ENCODE measurements around the gene INHBE. TPM values are rescaled to one million over a fixed set of nuclear protein-coding genes. Genes with fewer than 3 reads are reported as not detected.
"Not testable (repeated sequence)": the region's sequence is repeated elsewhere in the genome, so short reads cannot be mapped to it uniquely, and the experiment has no call there.

INHBE gene
- total RNA-seq, 1 donor from 2014 or later = 1.0 TPM

DNA sequence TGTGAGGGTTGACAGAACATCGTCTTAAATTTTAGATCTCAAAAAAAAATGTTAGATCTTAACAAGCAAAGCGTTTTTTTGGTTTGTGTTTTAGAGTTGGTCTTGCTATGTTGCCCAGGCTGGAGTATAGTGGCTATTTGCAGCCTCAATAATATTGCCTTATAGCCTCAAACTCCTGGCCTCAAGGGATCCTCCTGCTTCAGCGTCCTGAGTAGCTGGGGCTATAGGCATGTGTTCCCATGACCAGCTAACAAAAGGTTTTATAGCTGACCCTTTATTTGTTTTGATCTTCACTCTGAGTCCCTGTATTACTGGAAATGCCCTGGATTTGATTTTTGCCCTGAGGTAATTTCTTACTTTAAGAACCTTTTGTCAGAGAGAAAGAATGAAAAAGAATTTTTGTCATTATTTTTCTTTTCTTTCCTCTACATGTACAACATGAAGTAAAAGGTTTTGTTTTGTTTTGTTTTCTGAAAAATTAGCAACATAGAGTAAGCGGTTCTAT, 15.3 kb upstream of the INHBE start:
- Histone ChIP-seq H3K9me3 (ENCODE audit: control insufficient read depth in 3 of 3, low read length in 3 of 3) (no peaks in the 10 kb centered on the region), H3K27ac (ENCODE audit: low read depth, low read length) (no peak overlapping the region), H3K36me3 (ENCODE audit: control insufficient read depth in 3 of 3, insufficient read depth in 3 of 3, low read length in 3 of 3) (no peaks in the 10 kb centered on the region), H3K9ac (ENCODE audit: low read depth in 1 of 3, low read length in 3 of 3) (no peak overlapping the region), H3K4me3 (ENCODE audit: low read length in 3 of 3) (no peak overlapping the region), H3K4me1 (ENCODE audit: control insufficient read depth in 3 of 3, insufficient read depth in 3 of 3, low read length in 3 of 3) (no peaks in the 10 kb centered on the region), H3K27me3 (ENCODE audit: control insufficient read depth in 3 of 3, insufficient read depth in 3 of 3, low read length in 3 of 3) (no peaks in the 10 kb centered on the region)

DNA sequence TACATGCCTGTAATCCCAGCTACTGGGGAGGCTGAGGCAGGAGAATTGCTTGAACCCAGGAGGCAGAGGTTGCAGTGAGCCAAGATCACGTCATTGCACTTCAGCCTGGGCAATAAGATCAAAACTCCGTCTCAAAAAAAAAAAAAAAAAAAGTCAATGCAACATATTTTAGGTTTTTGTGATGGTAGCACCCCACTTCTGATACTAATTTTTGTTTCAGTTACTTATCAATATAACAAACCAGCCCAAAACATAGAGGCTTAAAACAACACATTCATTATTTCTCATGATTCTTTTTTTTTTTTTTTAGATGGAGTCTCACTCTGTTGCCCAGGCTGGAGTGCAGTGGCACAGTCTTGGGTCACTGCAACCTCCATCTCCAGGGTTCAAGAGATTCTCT, 13.7 kb upstream of the INHBE start:
- H3K9ac ChIP-seq (ENCODE audit: low read depth in 1 of 3, low read length in 3 of 3); H3K27me3 ChIP-seq (ENCODE audit: control insufficient read depth in 3 of 3, insufficient read depth in 3 of 3, low read length in 3 of 3); H3K4me1 ChIP-seq (ENCODE audit: control insufficient read depth in 3 of 3, insufficient read depth in 3 of 3, low read length in 3 of 3): not testable (repeated sequence)

DNA sequence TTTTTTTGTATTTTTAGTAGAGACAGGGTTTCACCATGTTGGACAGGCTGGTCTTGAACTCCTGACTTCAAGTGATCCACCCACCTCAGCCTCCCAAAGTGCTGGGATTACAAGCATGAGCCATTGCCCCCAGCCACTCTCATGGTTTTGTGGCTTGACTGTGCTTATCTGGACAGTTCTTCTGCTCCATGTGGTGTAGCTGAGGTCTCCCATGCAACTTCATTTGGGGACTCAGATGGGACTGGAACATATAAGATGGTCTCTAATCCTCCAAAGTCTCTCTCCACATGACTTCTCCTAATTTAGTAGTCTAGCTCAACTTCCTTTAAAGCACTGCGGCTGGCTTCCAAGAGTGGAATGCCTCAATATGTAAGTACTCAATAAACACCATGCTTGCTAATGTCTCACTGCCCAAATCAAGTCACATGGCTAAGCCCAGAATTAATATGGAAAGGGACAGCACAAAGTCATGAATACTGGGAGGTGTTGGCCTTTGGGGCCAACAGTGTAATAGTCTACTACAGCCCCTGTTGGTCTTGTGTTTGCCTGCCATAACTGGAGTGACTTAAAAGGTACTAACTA, 13.2 kb upstream of the INHBE start:
- Histone ChIP-seq H3K4me1 (ENCODE audit: control insufficient read depth in 3 of 3, insufficient read depth in 3 of 3, low read length in 3 of 3) (no peaks in the 10 kb centered on the region), H3K9ac (ENCODE audit: low read depth in 1 of 3, low read length in 3 of 3) (no peak overlapping the region), H3K4me3 (ENCODE audit: low read length in 3 of 3) (no peak overlapping the region), H3K27me3 (ENCODE audit: control insufficient read depth in 3 of 3, insufficient read depth in 3 of 3, low read length in 3 of 3) (no peaks in the 10 kb centered on the region), H3K36me3 (ENCODE audit: control insufficient read depth in 3 of 3, insufficient read depth in 3 of 3, low read length in 3 of 3) (no peaks in the 10 kb centered on the region), H3K27ac (ENCODE audit: low read depth, low read length) (no peak overlapping the region), H3K9me3 (ENCODE audit: control insufficient read depth in 3 of 3, low read length in 3 of 3) (no peaks in the 10 kb centered on the region)

More for the DNA sequence above, 13.7 kb upstream of the INHBE start:
- H3K36me3 ChIP-seq (ENCODE audit: control insufficient read depth in 3 of 3, insufficient read depth in 3 of 3, low read length in 3 of 3); H3K4me3 ChIP-seq (ENCODE audit: low read length in 3 of 3); H3K27ac ChIP-seq (ENCODE audit: low read depth, low read length); H3K9me3 ChIP-seq (ENCODE audit: control insufficient read depth in 3 of 3, low read length in 3 of 3): not testable (repeated sequence)

DNA sequence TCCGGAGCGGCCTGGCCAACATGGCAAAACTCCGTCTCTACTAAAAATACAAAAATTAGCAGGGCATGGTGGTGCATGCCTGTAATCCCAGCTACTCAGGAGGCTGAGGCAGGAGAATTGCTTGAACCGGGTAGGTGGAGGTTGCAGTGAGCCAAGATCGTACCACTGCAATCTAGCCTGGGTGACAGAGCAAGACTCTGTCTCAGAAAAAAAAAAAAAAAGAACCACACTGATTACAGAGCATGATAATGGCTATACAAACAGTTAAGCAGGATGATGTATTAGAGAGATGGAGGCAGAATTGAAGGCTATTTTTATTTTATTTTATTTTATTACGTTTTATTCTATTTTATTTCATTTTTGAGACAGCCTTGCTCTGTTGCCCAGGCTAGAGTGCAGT, 10.8 kb upstream of the INHBE start:
- H3K9ac ChIP-seq (ENCODE audit: low read depth in 1 of 3, low read length in 3 of 3); H3K9me3 ChIP-seq (ENCODE audit: control insufficient read depth in 3 of 3, low read length in 3 of 3); H3K36me3 ChIP-seq (ENCODE audit: control insufficient read depth in 3 of 3, insufficient read depth in 3 of 3, low read length in 3 of 3); H3K27ac ChIP-seq (ENCODE audit: low read depth, low read length); H3K27me3 ChIP-seq (ENCODE audit: control insufficient read depth in 3 of 3, insufficient read depth in 3 of 3, low read length in 3 of 3); H3K4me3 ChIP-seq (ENCODE audit: low read length in 3 of 3); H3K4me1 ChIP-seq (ENCODE audit: control insufficient read depth in 3 of 3, insufficient read depth in 3 of 3, low read length in 3 of 3): not testable (repeated sequence)

DNA sequence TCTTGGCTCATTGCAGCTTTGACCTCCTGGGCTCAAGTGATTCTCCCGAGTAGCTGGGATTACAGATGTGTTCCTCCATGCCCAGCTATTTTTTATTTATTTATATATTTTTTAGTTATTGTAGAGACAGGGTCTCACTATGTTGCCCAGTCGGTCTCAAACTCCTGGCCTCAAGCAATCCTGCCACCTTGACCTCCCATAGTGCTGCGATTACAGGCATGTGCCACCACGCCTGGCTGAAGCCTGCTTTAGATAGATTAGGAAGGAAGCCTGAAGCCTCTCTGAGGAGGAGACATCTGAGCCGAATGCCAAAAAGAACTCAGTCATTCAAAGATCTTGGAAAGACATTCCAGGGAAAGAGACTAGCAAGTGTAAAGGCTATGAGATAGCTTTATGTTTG, 10.4 kb upstream of the INHBE start:
- Histone ChIP-seq H3K4me1 (ENCODE audit: control insufficient read depth in 3 of 3, insufficient read depth in 3 of 3, low read length in 3 of 3) (no peaks in the 10 kb centered on the region), H3K27me3 (ENCODE audit: control insufficient read depth in 3 of 3, insufficient read depth in 3 of 3, low read length in 3 of 3) (no peaks in the 10 kb centered on the region), H3K9me3 (ENCODE audit: control insufficient read depth in 3 of 3, low read length in 3 of 3) (no peaks in the 10 kb centered on the region), H3K4me3 (ENCODE audit: low read length in 3 of 3) (no peak overlapping the region), H3K9ac (ENCODE audit: low read depth in 1 of 3, low read length in 3 of 3) (no peak overlapping the region), H3K27ac (ENCODE audit: low read depth, low read length) (no peak overlapping the region), H3K36me3 (ENCODE audit: control insufficient read depth in 3 of 3, insufficient read depth in 3 of 3, low read length in 3 of 3) (no peaks in the 10 kb centered on the region)

DNA sequence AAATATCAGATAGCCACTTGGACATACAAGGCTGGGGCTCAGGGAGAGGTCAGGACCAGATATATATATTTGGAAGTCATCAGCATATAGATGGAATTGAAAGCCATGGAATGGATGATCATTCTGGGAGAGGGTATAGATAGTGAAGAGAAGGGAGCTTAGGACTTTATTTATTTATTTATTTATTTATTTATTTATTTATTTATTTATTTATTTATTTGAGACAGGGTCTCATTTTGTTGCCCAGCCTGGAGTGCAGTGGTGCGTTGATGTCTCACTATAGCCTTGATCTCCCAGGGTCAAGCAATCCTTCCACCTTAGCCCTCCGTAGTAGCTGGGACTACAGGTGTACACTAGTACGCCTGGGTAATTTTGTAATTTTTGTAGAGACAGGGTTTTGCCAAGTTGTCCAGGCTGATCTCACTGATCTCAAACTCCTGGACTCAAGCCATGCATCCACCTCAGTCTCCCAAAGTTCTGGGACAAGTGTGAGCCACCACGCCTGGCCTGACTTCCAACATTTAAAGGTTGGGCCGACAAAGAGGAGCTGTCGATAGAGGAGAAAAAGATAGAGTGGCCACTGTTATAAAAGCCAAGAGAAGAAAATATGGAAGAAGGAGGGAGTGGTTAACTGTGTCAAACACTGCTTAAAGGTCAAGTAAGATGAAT, 8.7 kb upstream of the INHBE start:
- Histone ChIP-seq H3K9me3 (ENCODE audit: control insufficient read depth in 3 of 3, low read length in 3 of 3) (no peaks in the 10 kb centered on the region), H3K4me1 (ENCODE audit: control insufficient read depth in 3 of 3, insufficient read depth in 3 of 3, low read length in 3 of 3) (peaks cover 0 to 4% (median 4%) of the 10 kb centered on the region in 3 donors), H3K27ac (ENCODE audit: low read depth, low read length) (no peak overlapping the region), H3K36me3 (ENCODE audit: control insufficient read depth in 3 of 3, insufficient read depth in 3 of 3, low read length in 3 of 3) (no peaks in the 10 kb centered on the region), H3K9ac (ENCODE audit: low read depth in 1 of 3, low read length in 3 of 3) (no peak overlapping the region), H3K27me3 (ENCODE audit: control insufficient read depth in 3 of 3, insufficient read depth in 3 of 3, low read length in 3 of 3) (no peaks in the 10 kb centered on the region), H3K4me3 (ENCODE audit: low read length in 3 of 3) (no peak overlapping the region)

DNA sequence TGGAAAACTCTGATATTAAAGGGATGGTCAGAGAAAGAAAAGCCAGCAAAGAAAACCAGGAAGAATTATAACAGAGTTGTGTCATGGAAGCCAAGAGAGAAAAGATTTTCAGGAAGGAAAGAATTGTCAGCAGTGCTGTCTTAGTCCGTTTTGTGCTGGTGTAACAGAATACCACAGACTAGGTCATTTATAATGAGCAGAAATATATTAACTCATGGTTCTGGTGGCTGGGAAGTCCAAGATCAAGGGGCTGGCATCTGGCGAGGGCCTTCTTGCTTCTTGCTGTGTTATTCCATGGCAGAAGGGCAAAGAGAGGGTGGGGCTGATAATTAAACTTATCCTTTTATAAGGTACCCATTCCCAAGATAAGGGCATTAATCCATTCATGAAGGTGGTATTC, 6.4 kb upstream of the INHBE start:
- Histone ChIP-seq H3K36me3 (ENCODE audit: control insufficient read depth in 3 of 3, insufficient read depth in 3 of 3, low read length in 3 of 3) (no peaks in the 10 kb centered on the region), H3K9ac (ENCODE audit: low read depth in 1 of 3, low read length in 3 of 3) (no peak overlapping the region), H3K27ac (ENCODE audit: low read depth, low read length) (no peak overlapping the region), H3K27me3 (ENCODE audit: control insufficient read depth in 3 of 3, insufficient read depth in 3 of 3, low read length in 3 of 3) (no peaks in the 10 kb centered on the region), H3K9me3 (ENCODE audit: control insufficient read depth in 3 of 3, low read length in 3 of 3) (no peaks in the 10 kb centered on the region), H3K4me1 (ENCODE audit: control insufficient read depth in 3 of 3, insufficient read depth in 3 of 3, low read length in 3 of 3) (peaks cover 10 to 21% (median 18%) of the 10 kb centered on the region in 3 donors), H3K4me3 (ENCODE audit: low read length in 3 of 3) (no peak overlapping the region)

DNA sequence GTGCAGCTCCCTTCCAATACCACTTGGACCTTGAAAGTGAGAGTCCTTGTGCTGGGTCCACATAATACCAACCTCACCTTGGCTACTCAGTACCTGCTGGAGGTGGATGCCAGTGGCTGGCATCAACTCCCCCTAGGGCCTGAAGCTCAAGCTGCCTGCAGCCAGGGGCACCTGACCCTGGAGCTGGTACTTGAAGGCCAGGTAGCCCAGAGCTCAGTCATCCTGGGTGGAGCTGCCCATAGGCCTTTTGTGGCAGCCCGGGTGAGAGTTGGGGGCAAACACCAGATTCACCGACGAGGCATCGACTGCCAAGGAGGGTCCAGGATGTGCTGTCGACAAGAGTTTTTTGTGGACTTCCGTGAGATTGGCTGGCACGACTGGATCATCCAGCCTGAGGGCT, 5.7 kb upstream of the INHBE start:
- Histone ChIP-seq H3K36me3 (ENCODE audit: control insufficient read depth in 3 of 3, insufficient read depth in 3 of 3, low read length in 3 of 3) (no peaks in the 10 kb centered on the region), H3K4me3 (ENCODE audit: low read length in 3 of 3) (no peak overlapping the region), H3K4me1 (ENCODE audit: control insufficient read depth in 3 of 3, insufficient read depth in 3 of 3, low read length in 3 of 3) (peaks cover 10 to 25% (median 18%) of the 10 kb centered on the region in 3 donors), H3K9me3 (ENCODE audit: control insufficient read depth in 3 of 3, low read length in 3 of 3) (no peaks in the 10 kb centered on the region), H3K27me3 (ENCODE audit: control insufficient read depth in 3 of 3, insufficient read depth in 3 of 3, low read length in 3 of 3) (no peaks in the 10 kb centered on the region), H3K27ac (ENCODE audit: low read depth, low read length) (no peak overlapping the region), H3K9ac (ENCODE audit: low read depth in 1 of 3, low read length in 3 of 3) (no peak overlapping the region)

DNA sequence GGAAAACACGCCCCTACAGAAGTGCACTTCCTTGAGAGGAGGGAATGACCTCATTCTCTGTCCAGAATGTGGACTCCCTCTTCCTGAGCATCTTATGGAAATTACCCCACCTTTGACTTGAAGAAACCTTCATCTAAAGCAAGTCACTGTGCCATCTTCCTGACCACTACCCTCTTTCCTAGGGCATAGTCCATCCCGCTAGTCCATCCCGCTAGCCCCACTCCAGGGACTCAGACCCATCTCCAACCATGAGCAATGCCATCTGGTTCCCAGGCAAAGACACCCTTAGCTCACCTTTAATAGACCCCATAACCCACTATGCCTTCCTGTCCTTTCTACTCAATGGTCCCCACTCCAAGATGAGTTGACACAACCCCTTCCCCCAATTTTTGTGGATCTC, 5.0 kb upstream of the INHBE start:
- H3K4me3 ChIP-seq (ENCODE audit: low read length in 3 of 3) = no peak overlapping the region

DNA sequence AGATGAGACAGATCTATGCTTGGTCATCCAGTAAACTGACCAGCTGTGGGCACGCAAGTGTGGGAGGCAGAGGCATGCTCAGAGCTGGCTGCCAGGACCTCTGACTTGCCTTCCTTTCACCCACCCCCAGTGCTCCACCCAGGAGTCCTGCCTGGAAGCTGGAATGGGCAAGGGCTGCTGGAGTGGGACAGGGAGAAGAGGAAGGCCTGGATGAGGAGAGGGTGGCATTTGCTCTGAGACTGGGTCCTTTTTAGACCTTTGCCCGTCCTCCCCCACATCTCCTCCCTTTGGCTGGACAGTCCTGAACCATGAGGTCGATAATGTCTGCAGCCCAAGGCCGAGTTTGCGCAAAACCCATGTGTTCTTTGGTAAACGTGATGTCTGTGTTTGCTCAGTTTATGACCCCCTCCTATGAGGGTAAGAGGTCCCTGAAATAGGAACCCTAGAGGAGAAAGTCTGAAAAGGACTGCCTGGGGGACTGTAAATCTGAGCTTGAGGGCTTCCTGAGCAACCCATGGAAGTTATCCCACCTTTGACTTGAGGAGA, 3.8 kb upstream of the INHBE start:
- peak overlapping the region; percentile 4 for H3K27ac ChIP-seq (ENCODE audit: low read depth, low read length)
- H3K4me3 ChIP-seq (ENCODE audit: low read length in 3 of 3) = peak overlapping the region in 1 of 3 donors; percentile 13
- H3K9ac ChIP-seq (ENCODE audit: low read depth in 1 of 3, low read length in 3 of 3) = no peak overlapping the region
- H3K9me3 ChIP-seq (ENCODE audit: control insufficient read depth in 3 of 3, low read length in 3 of 3) = no peaks in the 10 kb centered on the region
- H3K27me3 ChIP-seq (ENCODE audit: control insufficient read depth in 3 of 3, insufficient read depth in 3 of 3, low read length in 3 of 3) = no peaks in the 10 kb centered on the region
- H3K4me1 ChIP-seq (ENCODE audit: control insufficient read depth in 3 of 3, insufficient read depth in 3 of 3, low read length in 3 of 3) = peaks cover 22 to 44% (median 38%) of the 10 kb centered on the region in 3 donors
- H3K36me3 ChIP-seq (ENCODE audit: control insufficient read depth in 3 of 3, insufficient read depth in 3 of 3, low read length in 3 of 3) = no peaks in the 10 kb centered on the region

More for the DNA sequence above, 5.0 kb upstream of the INHBE start:
- H3K36me3 ChIP-seq (ENCODE audit: control insufficient read depth in 3 of 3, insufficient read depth in 3 of 3, low read length in 3 of 3) = no peaks in the 10 kb centered on the region
- H3K9ac ChIP-seq (ENCODE audit: low read depth in 1 of 3, low read length in 3 of 3) = no peak overlapping the region
- no peaks in the 10 kb centered on the region for H3K9me3 ChIP-seq (ENCODE audit: control insufficient read depth in 3 of 3, low read length in 3 of 3)
- H3K27me3 ChIP-seq (ENCODE audit: control insufficient read depth in 3 of 3, insufficient read depth in 3 of 3, low read length in 3 of 3) = no peaks in the 10 kb centered on the region
- peaks cover 14 to 32% (median 25%) of the 10 kb centered on the region in 3 donors for H3K4me1 ChIP-seq (ENCODE audit: control insufficient read depth in 3 of 3, insufficient read depth in 3 of 3, low read length in 3 of 3)
- no peak overlapping the region for H3K27ac ChIP-seq (ENCODE audit: low read depth, low read length)

All from skeletal muscle tissue (tissue), 4 donors.